CD4-positive, alpha-beta T cell treated with Interleukin-21 for 1 hour (primary cell): Measurements from ENCODE around the gene GPR52.
A peak's percentile ranks its signal among the peaks of the same experiment; 100 is the strongest.
"Not testable (repeated sequence)": the region's sequence is repeated elsewhere in the genome, so short reads cannot be mapped to it uniquely, and the experiment has no call there.

Source experiments
- DNase-seq: peaks from one replicate; pipeline ENCODE4 v3.0.0-alpha.2; 2020

The GPR52 gene

GRCh38 chr1:174447866-174448530 is at the start of gene GPR52:
GPR52 (plus strand) TSS chr1:174447964; CDS start chr1:174448112, 148 bp downstream.
- no peak for DNase-seq

- no peak for DNase-seq
Observed at GRCh38 chr1:174398246-174398645, 49.5 kb upstream of the GPR52 start.

GRCh38 chr1:174399211-174399610 is 48.6 kb upstream of the GPR52 start:
- DNase-seq, result no peak

- DNase-seq, result no peak
Observed at GRCh38 chr1:174401075-174401474, 46.7 kb upstream of the GPR52 start.

GRCh38 chr1:174405219-174405618 is 42.5 kb upstream of the GPR52 start:
- no peak for DNase-seq

- DNase-seq, result no peak
Observed at GRCh38 chr1:174406421-174406820, 41.3 kb upstream of the GPR52 start.

GRCh38 chr1:174407665-174408064 is 40.1 kb upstream of the GPR52 start:
- no peak for DNase-seq

- no peak for DNase-seq
Observed at GRCh38 chr1:174408146-174408545, 39.6 kb upstream of the GPR52 start.

- DNase-seq, result not testable (repeated sequence)
Observed at GRCh38 chr1:174409801-174410200, 38.0 kb upstream of the GPR52 start.

GRCh38 chr1:174413632-174414031 is 34.1 kb upstream of the GPR52 start:
- DNase-seq, result no peak

- peak; percentile 3 for DNase-seq
Observed at GRCh38 chr1:174414203-174414602, 33.6 kb upstream of the GPR52 start.

GRCh38 chr1:174415506-174415905 is 32.3 kb upstream of the GPR52 start:
- DNase-seq, result no peak

- DNase-seq, result no peak
Observed at GRCh38 chr1:174417921-174418320, 29.8 kb upstream of the GPR52 start.

- DNase-seq, result no peak
Observed at GRCh38 chr1:174425121-174425520, 22.6 kb upstream of the GPR52 start.

- DNase-seq, result no peak
Observed at GRCh38 chr1:174426153-174426552, 21.6 kb upstream of the GPR52 start.

GRCh38 chr1:174428033-174428432 is 19.7 kb upstream of the GPR52 start:
- DNase-seq, result no peak

- DNase-seq, result no peak
Observed at GRCh38 chr1:174428739-174429138, 19.0 kb upstream of the GPR52 start.

GRCh38 chr1:174433451-174433850 is 14.3 kb upstream of the GPR52 start:
- no peak for DNase-seq

GRCh38 chr1:174445351-174445750 is 2.4 kb upstream of the GPR52 start:
- DNase-seq, result no peak

GRCh38 chr1:174445817-174446216 is 1.9 kb upstream of the GPR52 start:
- DNase-seq, result no peak

GRCh38 chr1:174448531-174448883 is 743 bp downstream of the GPR52 start:
- no peak for DNase-seq

- DNase-seq, result no peak
Observed at GRCh38 chr1:174448974-174449373, 1.2 kb downstream of the GPR52 start.

GRCh38 chr1:174451408-174451807 is 3.6 kb downstream of the GPR52 start:
- DNase-seq, result no peak

- no peak for DNase-seq
Observed at GRCh38 chr1:174465855-174466254, 18.1 kb downstream of the GPR52 start.

- no peak for DNase-seq
Observed at GRCh38 chr1:174466607-174467006, 18.8 kb downstream of the GPR52 start.
